ENCODE data around the gene LAMB2. TPM values are rescaled to one million over a fixed set of nuclear protein-coding genes. Genes with fewer than 3 reads are reported as not detected.

Gene LAMB2
- total RNA-seq, 1 donor from 2014 or later: 75.4 TPM

- peaks cover 8% of the 10 kb centered on the region for H3F3A ChIP-seq (ENCODE audit: low read depth)
- H4K20me1 ChIP-seq (ENCODE audit: low read depth): peaks cover 80% of the 10 kb centered on the region
- H3K4me1 ChIP-seq: no peaks in the 10 kb centered on the region
- no peak overlapping the region for H3K4me3 ChIP-seq
- H3K79me2 ChIP-seq (ENCODE audit: low read depth): peaks cover 98% of the 10 kb centered on the region
- H3K27ac Mint-ChIP-seq: no peak overlapping the region
- no peak overlapping the region for H3K4me2 ChIP-seq
- H3K4me3 Mint-ChIP-seq: no peak overlapping the region
- H2AFZ ChIP-seq (replicated peaks): no peak overlapping the region
- no peaks in the 10 kb centered on the region for H3K27me3 ChIP-seq
- no peaks in the 10 kb centered on the region for H3K27me3 Mint-ChIP-seq (ENCODE audit: insufficient read depth, low read depth)
- peaks cover 10% of the 10 kb centered on the region for H3K36me3 Mint-ChIP-seq
- H3K9me3 ChIP-seq (ENCODE audit: low read depth): no peaks in the 10 kb centered on the region
- no peak for TF ChIP-seq EZH2 (IDR thresholded peaks at IDR 0.05)
- TF ChIP-seq EZH2phosphoT487 (IDR thresholded peaks at IDR 0.05): no peak
- TF ChIP-seq, protein P1, sequence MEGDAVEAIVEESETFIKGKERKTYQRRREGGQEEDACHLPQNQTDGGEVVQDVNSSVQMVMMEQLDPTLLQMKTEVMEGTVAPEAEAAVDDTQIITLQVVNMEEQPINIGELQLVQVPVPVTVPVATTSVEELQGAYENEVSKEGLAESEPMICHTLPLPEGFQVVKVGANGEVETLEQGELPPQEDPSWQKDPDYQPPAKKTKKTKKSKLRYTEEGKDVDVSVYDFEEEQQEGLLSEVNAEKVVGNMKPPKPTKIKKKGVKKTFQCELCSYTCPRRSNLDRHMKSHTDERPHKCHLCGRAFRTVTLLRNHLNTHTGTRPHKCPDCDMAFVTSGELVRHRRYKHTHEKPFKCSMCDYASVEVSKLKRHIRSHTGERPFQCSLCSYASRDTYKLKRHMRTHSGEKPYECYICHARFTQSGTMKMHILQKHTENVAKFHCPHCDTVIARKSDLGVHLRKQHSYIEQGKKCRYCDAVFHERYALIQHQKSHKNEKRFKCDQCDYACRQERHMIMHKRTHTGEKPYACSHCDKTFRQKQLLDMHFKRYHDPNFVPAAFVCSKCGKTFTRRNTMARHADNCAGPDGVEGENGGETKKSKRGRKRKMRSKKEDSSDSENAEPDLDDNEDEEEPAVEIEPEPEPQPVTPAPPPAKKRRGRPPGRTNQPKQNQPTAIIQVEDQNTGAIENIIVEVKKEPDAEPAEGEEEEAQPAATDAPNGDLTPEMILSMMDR (IDR thresholded peaks at IDR 0.05): no peak
- H3K27ac ChIP-seq: no peak overlapping the region
- H3K9ac ChIP-seq: no peak overlapping the region
- DNase-seq (ENCODE audit: low spot score): no peak
- H3K9me3 Mint-ChIP-seq: no peaks in the 10 kb centered on the region
- H3K36me3 ChIP-seq: no peaks in the 10 kb centered on the region
- no peaks in the 10 kb centered on the region for H3K4me1 Mint-ChIP-seq
Measured at GRCh38 chr3:49079270-49079669, 53.6 kb downstream of the LAMB2 start.

DNA sequence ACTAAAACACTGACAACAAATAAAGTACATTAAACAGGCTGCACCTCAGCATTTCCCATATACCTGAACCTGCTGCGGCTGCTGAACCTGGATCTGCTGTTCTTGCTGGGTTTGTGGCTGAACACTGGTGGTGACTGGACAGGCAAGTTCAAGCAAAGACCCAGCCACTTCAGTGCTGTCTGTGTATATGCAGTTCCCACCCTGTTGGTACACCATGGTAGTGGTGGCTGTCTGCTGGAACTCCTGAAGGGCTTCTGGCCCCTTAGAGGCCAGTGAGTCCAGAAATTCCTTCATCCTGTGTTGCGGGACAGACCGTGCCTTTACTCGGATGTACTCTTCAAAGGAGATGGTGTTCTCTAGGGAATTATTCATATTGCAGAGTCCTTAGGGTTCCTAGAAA lies 56.2 kb downstream of the LAMB2 start:
- no peak overlapping the region for H3K4me2 ChIP-seq
- no peaks in the 10 kb centered on the region for H3K9me3 ChIP-seq (ENCODE audit: low read depth)
- Mint-ChIP-seq H3K4me1 (no peaks in the 10 kb centered on the region), H3K27me3 (ENCODE audit: insufficient read depth, low read depth) (no peaks in the 10 kb centered on the region), H3K4me3 (no peak overlapping the region), H3K9me3 (no peaks in the 10 kb centered on the region), H3K36me3 (peaks cover 13% of the 10 kb centered on the region), H3K27ac (no peak overlapping the region)
- H3K79me2 ChIP-seq (ENCODE audit: low read depth): peaks cover 95% of the 10 kb centered on the region
- H4K20me1 ChIP-seq (ENCODE audit: low read depth): peaks cover 54% of the 10 kb centered on the region
- no peaks in the 10 kb centered on the region for H3K36me3 ChIP-seq
- H2AFZ ChIP-seq (replicated peaks): no peak overlapping the region
- H3K4me1 ChIP-seq: no peaks in the 10 kb centered on the region
- DNase-seq (ENCODE audit: low spot score): no peak
- H3K27ac ChIP-seq: no peak overlapping the region
- H3K27me3 ChIP-seq: no peaks in the 10 kb centered on the region
- peaks cover 8% of the 10 kb centered on the region for H3F3A ChIP-seq (ENCODE audit: low read depth)
- no peak for TF ChIP-seq EZH2phosphoT487 (IDR thresholded peaks at IDR 0.05)
- no peak for TF ChIP-seq EZH2 (IDR thresholded peaks at IDR 0.05)
- H3K4me3 ChIP-seq: no peak overlapping the region
- H3K9ac ChIP-seq: no peak overlapping the region

- Histone ChIP-seq H3K9me3 (ENCODE audit: low read depth) (no peaks in the 10 kb centered on the region), H3K4me3 (no peak overlapping the region), H2AFZ (replicated peaks) (no peak overlapping the region), H3K36me3 (no peaks in the 10 kb centered on the region), H3K4me2 (no peak overlapping the region), H3K27me3 (no peaks in the 10 kb centered on the region), H4K20me1 (ENCODE audit: low read depth) (peaks cover 52% of the 10 kb centered on the region), H3K27ac (no peak overlapping the region), H3K4me1 (no peaks in the 10 kb centered on the region), H3K9ac (no peak overlapping the region), H3K79me2 (ENCODE audit: low read depth) (peaks cover 95% of the 10 kb centered on the region), H3F3A (ENCODE audit: low read depth) (peaks cover 8% of the 10 kb centered on the region)
- Mint-ChIP-seq H3K4me3 (no peak overlapping the region), H3K27ac (no peak overlapping the region), H3K4me1 (no peaks in the 10 kb centered on the region), H3K27me3 (ENCODE audit: insufficient read depth, low read depth) (peaks cover 2% of the 10 kb centered on the region), H3K9me3 (no peaks in the 10 kb centered on the region), H3K36me3 (peaks cover 17% of the 10 kb centered on the region)
- DNase-seq (ENCODE audit: low spot score): no peak
- no peak for TF ChIP-seq EZH2 (IDR thresholded peaks at IDR 0.05)
- TF ChIP-seq, protein P1 (IDR thresholded peaks at IDR 0.05): no peak
- TF ChIP-seq EZH2phosphoT487 (IDR thresholded peaks at IDR 0.05): no peak
Measured at GRCh38 chr3:49076116-49076515, 56.7 kb downstream of the LAMB2 start.

Small RNAs within 50 kb of the gene (microRNA-seq; reads per million reads assigned to microRNA genes)
- not detected for gene MIR6890

Small RNAs within 50 kb of the gene (small RNA-seq; reads per million reads assigned to genes)
- gene RN7SL182P: not detected

Other genes with a start within 250 kb of the LAMB2 start
- 4.3 and 12.5 TPM in 2 replicates for gene SLC25A20, start 234.2 kb downstream of the LAMB2 start, total RNA-seq (ENCODE audit: low replicate concordance)
- 81.6 and 101 TPM in 2 replicates for gene ARIH2, start 214.2 kb downstream of the LAMB2 start, total RNA-seq (ENCODE audit: low replicate concordance)
- gene P4HTM, start 142.8 kb downstream of the LAMB2 start, total RNA-seq (ENCODE audit: low replicate concordance): 15.3 and 34.6 TPM in 2 replicates
- 131 and 215 TPM in 2 replicates for gene WDR6, start 125.7 kb downstream of the LAMB2 start, total RNA-seq (ENCODE audit: low replicate concordance)
- gene DALRD3, start 114.5 kb downstream of the LAMB2 start, total RNA-seq (ENCODE audit: low replicate concordance): 32.9 and 57.4 TPM in 2 replicates
- 26.2 and 36.8 TPM in 2 replicates for gene NDUFAF3, start 110.9 kb downstream of the LAMB2 start, total RNA-seq (ENCODE audit: low replicate concordance)
- 271 and 313 TPM in 2 replicates for gene IMPDH2, start 103.7 kb downstream of the LAMB2 start, total RNA-seq (ENCODE audit: low replicate concordance)
- gene QRICH1, start 39.0 kb downstream of the LAMB2 start, total RNA-seq (ENCODE audit: low replicate concordance): 167 and 208 TPM in 2 replicates
- gene QARS1, start 28.3 kb downstream of the LAMB2 start, total RNA-seq (ENCODE audit: low replicate concordance): 240 and 347 TPM in 2 replicates
- 36.0 and 60.6 TPM in 2 replicates for gene USP19, start 12.2 kb downstream of the LAMB2 start, total RNA-seq (ENCODE audit: low replicate concordance)
- gene CCDC71, start 33.3 kb upstream of the LAMB2 start, total RNA-seq (ENCODE audit: low replicate concordance): 18.8 and 41.9 TPM in 2 replicates
- gene KLHDC8B, start 38.5 kb upstream of the LAMB2 start, total RNA-seq (ENCODE audit: low replicate concordance): 14.8 and 45.1 TPM in 2 replicates
- gene C3orf62, start 144.2 kb upstream of the LAMB2 start, total RNA-seq (ENCODE audit: low replicate concordance): 3.0 and 3.4 TPM in 2 replicates
- 17.7 and 21.0 TPM in 2 replicates for gene USP4, start 207.0 kb upstream of the LAMB2 start, total RNA-seq (ENCODE audit: low replicate concordance)
- 70.8 and 165 TPM in 2 replicates for gene GPX1, start 225.3 kb upstream of the LAMB2 start, total RNA-seq (ENCODE audit: low replicate concordance)